Peyer's patch (tissue), 4 donors: ENCODE data around the gene EFNB2. TPM values are rescaled to one million over a fixed set of nuclear protein-coding genes. Genes with fewer than 3 reads are reported as not detected.

Experiments
- DNase-seq, 3 donors: peaks; one replicate each; pipeline ENCODE4 v3.0.0-alpha.2; 2017 to 2019
- H3K27ac ChIP-seq, 4 donors: fragments of 200-600 bp; sonication (generic); one replicate each; pipeline ENCODE4 v1.5.1; 2016 to 2019
- H3K27me3 ChIP-seq, 2 donors: fragments of 200-600 bp; sonication (generic); one replicate each; pipeline ENCODE4 v1.5.1; 2019
- H3K36me3 ChIP-seq, 3 donors: fragments of 200-600 bp; sonication (generic); one replicate each; pipeline ENCODE4 v1.5.1; 2016 to 2019
- H3K4me1 ChIP-seq, 4 donors: fragments of 200-600 bp; sonication (generic); one replicate each; pipeline ENCODE4 v1.5.1; 2016 to 2019
- H3K4me3 ChIP-seq, 4 donors: fragments of 200-600 bp; sonication (generic); 1 replicate in 3 of 4; 2 replicates in 1 of 4; pipeline ENCODE4 v1.5.1; 2016 to 2019; ENCODE audit warnings: mild to moderate bottlenecking in 1 of 4
- H3K9me3 ChIP-seq, 4 donors: fragments of 200-600 bp; sonication (generic); one replicate each; pipeline ENCODE4 v1.5.1; 2016 to 2019; ENCODE audit warnings: mild to moderate bottlenecking in 1 of 4
- CTCF ChIP-seq, 6 experiments: fragments of 450-650 bp in 4 of 6; fragments of 200-600 bp in 2 of 6; sonication (generic) in 1 of 6; IDR thresholded peaks; one replicate each; pipeline ENCODE4 v1.5.1; 2017 to 2019; ENCODE audit warnings: antibody characterized with exemption in 6 of 6, mild to moderate bottlenecking in 3 of 6, moderate library complexity in 1 of 6
- POLR2A ChIP-seq, 2 donors: fragments of 450-650 bp; IDR thresholded peaks; one replicate each; pipeline ENCODE4 v1.5.1; 2017; ENCODE audit warnings: antibody characterized with exemption in 2 of 2, mild to moderate bottlenecking in 2 of 2, moderate library complexity in 2 of 2
- total RNA-seq, 4 donors: library from RNA; depleted of rRNA; stranded (reverse); fragments of >200 nt; gene quantifications; one replicate each; pipeline ENCODE4 v1.1.0, GENCODE V29; 2016

The EFNB2 gene
- total RNA-seq, 4 donors from 2014 or later: 5.8 to 38.9 (median 30.2) TPM

- TF ChIP-seq CTCF (IDR thresholded peaks at IDR 0.05) (no peak), POLR2A (IDR thresholded peaks at IDR 0.05) (no peak)
- H3K4me3 ChIP-seq: no peak overlapping the region
- DNase-seq: no peak
- no peaks in the 10 kb centered on the region for H3K9me3 ChIP-seq
- peaks cover 0 to 17% (median 8%) of the 10 kb centered on the region in 4 donors for H3K4me1 ChIP-seq
- H3K36me3 ChIP-seq: peaks cover 0 to 57% (median 2%) of the 10 kb centered on the region in 3 donors
- no peak overlapping the region for H3K27ac ChIP-seq
- no peaks in the 10 kb centered on the region for H3K27me3 ChIP-seq
Measured at GRCh38 chr13:106558527-106558926, 23.1 kb upstream of the EFNB2 start.

GRCh38 chr13:106555631-106556328, 20.3 kb upstream of the EFNB2 start:
- peaks cover 0 to under 1% (median 0%) of the 10 kb centered on the region in 4 donors for H3K4me1 ChIP-seq

GRCh38 chr13:106551751-106552150, 16.3 kb upstream of the EFNB2 start:
- H3K36me3 ChIP-seq: peaks cover 0 to 78% (median 0%) of the 10 kb centered on the region in 3 donors
- H3K27ac ChIP-seq: no peak overlapping the region
- H3K27me3 ChIP-seq: no peaks in the 10 kb centered on the region
- TF ChIP-seq POLR2A (IDR thresholded peaks at IDR 0.05): no peak
- TF ChIP-seq CTCF (IDR thresholded peaks at IDR 0.05): no peak
- DNase-seq: no peak
- H3K4me3 ChIP-seq: no peak overlapping the region
- H3K9me3 ChIP-seq: no peaks in the 10 kb centered on the region
- peaks cover 0 to 5% (median 0%) of the 10 kb centered on the region in 4 donors for H3K4me1 ChIP-seq

More at GRCh38 chr13:106555631-106556328, 20.3 kb upstream of the EFNB2 start:
- Histone ChIP-seq H3K4me3 (no peak overlapping the region), H3K36me3 (peaks cover 0 to 83% (median 2%) of the 10 kb centered on the region in 3 donors), H3K27me3 (no peaks in the 10 kb centered on the region), H3K27ac (no peak overlapping the region), H3K9me3 (no peaks in the 10 kb centered on the region)
- TF ChIP-seq CTCF (IDR thresholded peaks at IDR 0.05) (no peak), POLR2A (IDR thresholded peaks at IDR 0.05) (no peak)
- no peak for DNase-seq

- Histone ChIP-seq H3K36me3 (peaks cover 0 to 74% (median 0%) of the 10 kb centered on the region in 3 donors), H3K9me3 (no peaks in the 10 kb centered on the region), H3K27me3 (no peaks in the 10 kb centered on the region), H3K27ac (no peak overlapping the region), H3K4me3 (no peak overlapping the region), H3K4me1 (peaks cover 0 to 5% (median 0%) of the 10 kb centered on the region in 4 donors)
- no peak for DNase-seq
- TF ChIP-seq POLR2A (IDR thresholded peaks at IDR 0.05): no peak
- TF ChIP-seq CTCF (IDR thresholded peaks at IDR 0.05): no peak
Measured at GRCh38 chr13:106551350-106551749, 15.9 kb upstream of the EFNB2 start.

GRCh38 chr13:106550570-106551135, 15.2 kb upstream of the EFNB2 start:
- H3K4me3 ChIP-seq: no peak overlapping the region
- TF ChIP-seq POLR2A (IDR thresholded peaks at IDR 0.05) (no peak), CTCF (IDR thresholded peaks at IDR 0.05) (no peak)
- DNase-seq: no peak
- H3K27me3 ChIP-seq: no peaks in the 10 kb centered on the region
- H3K27ac ChIP-seq: no peak overlapping the region
- peaks cover 0 to 5% (median 0%) of the 10 kb centered on the region in 4 donors for H3K4me1 ChIP-seq
- peaks cover 0 to 68% (median 0%) of the 10 kb centered on the region in 3 donors for H3K36me3 ChIP-seq
- H3K9me3 ChIP-seq: no peaks in the 10 kb centered on the region
